Liver (tissue), 9 donors: ENCODE results near the gene XKR8. TPM values are rescaled to one million over a fixed set of nuclear protein-coding genes. Genes with fewer than 3 reads are reported as not detected.

Source experiments
- DNase-seq: peaks from one replicate; pipeline ENCODE4 v3.0.0-alpha.2; 2017; ENCODE audit warnings: low spot score
- H3K27ac ChIP-seq, 2 donors: one replicate each; pipeline ENCODE4 v1.7.0; 2013; ENCODE audit warnings: inconsistent platforms in 2 of 2, low read length in 2 of 2, control low read depth in 1 of 2, low read depth in 1 of 2, mild to moderate bottlenecking in 1 of 2
- H3K27me3 ChIP-seq, 4 donors: one replicate each; pipeline versions ENCODE4 v1.6.1 to v1.7.0; 2013; ENCODE audit warnings: low read length in 3 of 4, inconsistent platforms in 1 of 4, mild to moderate bottlenecking in 1 of 4, moderate library complexity in 1 of 4; ENCODE audit not compliant: control insufficient read depth in 4 of 4, insufficient read depth in 4 of 4
- H3K36me3 ChIP-seq, 4 donors: one replicate each; pipeline versions ENCODE4 v1.6.1 to v1.7.0; 2013; ENCODE audit warnings: low read length in 3 of 4, mild to moderate bottlenecking in 3 of 4, low read depth in 1 of 4, moderate library complexity in 1 of 4; ENCODE audit not compliant: control insufficient read depth in 4 of 4, insufficient read depth in 3 of 4
- H3K4me1 ChIP-seq, 4 donors: one replicate each; pipeline versions ENCODE4 v1.6.1 to v1.7.0; 2013; ENCODE audit warnings: low read length in 3 of 4, mild to moderate bottlenecking in 3 of 4, moderate library complexity in 1 of 4; ENCODE audit not compliant: control insufficient read depth in 4 of 4, insufficient read depth in 4 of 4
- H3K4me3 ChIP-seq, 3 donors: one replicate each; pipeline versions ENCODE4 v1.6.1 to v1.7.0; 2013; ENCODE audit warnings: low read length in 3 of 3, control low read depth in 1 of 3, low read depth in 1 of 3, mild to moderate bottlenecking in 1 of 3
- H3K9ac ChIP-seq, 2 donors: one replicate each; pipeline ENCODE4 v1.7.0; 2013; ENCODE audit warnings: low read length in 2 of 2, mild to moderate bottlenecking in 2 of 2, moderate library complexity in 2 of 2, control low read depth in 1 of 2, low read depth in 1 of 2
- H3K9me3 ChIP-seq, 4 donors: one replicate each; pipeline versions ENCODE4 v1.6.1 to v1.7.0; 2013; ENCODE audit warnings: low read length in 3 of 4; ENCODE audit not compliant: control insufficient read depth in 4 of 4
- EGR1 ChIP-seq, 2 donors: IDR thresholded peaks; 2 replicates each; pipeline ENCODE4 v1.6.1; 2016 to 2018; ENCODE audit warnings: antibody characterized with exemption in 2 of 2, low read depth in 2 of 2
- FOXA1 ChIP-seq: IDR thresholded peaks from 2 replicates; pipeline ENCODE4 v1.6.1; 2016; ENCODE audit warnings: antibody characterized with exemption
- FOXA2 ChIP-seq: IDR thresholded peaks from 2 replicates; pipeline ENCODE4 v1.6.1; 2016; ENCODE audit warnings: antibody characterized with exemption
- GABPA ChIP-seq, 2 donors: IDR thresholded peaks in 1 of 2; conservative IDR thresholded peaks in 1 of 2; 2 replicates each; pipeline ENCODE4 v1.6.1; 2016; ENCODE audit warnings: antibody characterized with exemption in 2 of 2, mild to moderate bottlenecking in 1 of 2, moderate library complexity in 1 of 2
- HNF4A ChIP-seq, 2 donors: conservative IDR thresholded peaks; 2 replicates each; pipeline ENCODE4 v1.6.1; 2016; ENCODE audit warnings: antibody characterized with exemption in 2 of 2, mild to moderate bottlenecking in 2 of 2
- HNF4G ChIP-seq: IDR thresholded peaks from 2 replicates; pipeline ENCODE4 v1.6.1; 2016; ENCODE audit warnings: antibody characterized with exemption
- JUND ChIP-seq, 2 donors: IDR thresholded peaks; 2 replicates each; pipeline ENCODE4 v1.6.1; 2016; ENCODE audit warnings: antibody characterized with exemption in 2 of 2
- NR2F2 ChIP-seq: IDR thresholded peaks from 2 replicates; pipeline ENCODE4 v1.6.1; 2016; ENCODE audit warnings: antibody characterized with exemption
- RAD21 ChIP-seq, 2 donors: IDR thresholded peaks; 2 replicates each; pipeline ENCODE4 v1.6.1; 2016; ENCODE audit warnings: antibody characterized with exemption in 2 of 2, mild to moderate bottlenecking in 2 of 2
- RXRA ChIP-seq, 2 donors: IDR thresholded peaks; 2 replicates each; pipeline ENCODE4 v1.6.1; 2017 to 2018; ENCODE audit warnings: antibody characterized with exemption in 2 of 2, mild to moderate bottlenecking in 1 of 2
- SP1 ChIP-seq: IDR thresholded peaks from 2 replicates; pipeline ENCODE4 v1.6.1; 2018; ENCODE audit warnings: antibody characterized with exemption, mild to moderate bottlenecking
- TAF1 ChIP-seq: conservative IDR thresholded peaks from 2 replicates; pipeline ENCODE4 v1.6.1; 2016; ENCODE audit warnings: antibody characterized with exemption, mild to moderate bottlenecking
- YY1 ChIP-seq: IDR thresholded peaks from 2 replicates; pipeline ENCODE4 v1.6.1; 2016; ENCODE audit warnings: antibody characterized with exemption, mild to moderate bottlenecking
- WGBS: extraction: QIAGEN DNeasy Blood & Tissue Kit; methylation state at CpG from one replicate; pipeline ENCODE4 v1.1.7; 2013; 5-methylcytosine and 5-hydroxymethylcytosine counted together
- polyA plus RNA-seq, 2 donors: library from polyadenylated mRNA; stranded (reverse) in 1 of 2; unstranded in 1 of 2; fragments of 200-250 nt in 1 of 2; fragments of >200 nt in 1 of 2; fragmentation: Nextera tagmentation in 1 of 2; extraction: Ambion mirVana in 1 of 2; gene quantifications; one replicate each; pipeline versions ENCODE4 v1.2.1 to v1.2.3, GENCODE V29; 2013 to 2015
- total RNA-seq, 2 donors: library from RNA; depleted of rRNA; stranded (reverse); fragments of >200 nt; gene quantifications; one replicate each; pipeline ENCODE4 v1.2.3, GENCODE V29; 2014
- TF ChIP-seq, protein P1 (sequence below): IDR thresholded peaks from 2 replicates; pipeline ENCODE4 v1.6.1; 2016; ENCODE audit warnings: antibody characterized with exemption
- TF ChIP-seq, protein P2 (sequence below): fragments of 150-350 bp; IDR thresholded peaks from 2 replicates; pipeline ENCODE4 v1.5.1; 2017; ENCODE audit warnings: improper control_type of control experiment, low read depth, low read length; ENCODE audit not compliant: missing input control
- TF ChIP-seq, protein P3 (sequence below): IDR thresholded peaks from 2 replicates; pipeline ENCODE4 v1.6.1; 2016; ENCODE audit warnings: antibody characterized with exemption
- TF ChIP-seq, protein P4 (sequence below): IDR thresholded peaks from 2 replicates; pipeline ENCODE4 v1.6.1; 2016; ENCODE audit warnings: antibody characterized with exemption
- TF ChIP-seq, protein P5 (sequence below): IDR thresholded peaks from 2 replicates; pipeline ENCODE4 v1.6.1; 2016; ENCODE audit warnings: antibody characterized with exemption, mild to moderate bottlenecking
- donor health status: healthy.
- donor health status: healthy.
- donor health status: healthy.
- donor health status: healthy.
- donor health status: healthy.

The XKR8 gene
- total and polyA plus RNA-seq, 4 donors = 4.9 to 8.1 (median 6.2) TPM

DNA sequence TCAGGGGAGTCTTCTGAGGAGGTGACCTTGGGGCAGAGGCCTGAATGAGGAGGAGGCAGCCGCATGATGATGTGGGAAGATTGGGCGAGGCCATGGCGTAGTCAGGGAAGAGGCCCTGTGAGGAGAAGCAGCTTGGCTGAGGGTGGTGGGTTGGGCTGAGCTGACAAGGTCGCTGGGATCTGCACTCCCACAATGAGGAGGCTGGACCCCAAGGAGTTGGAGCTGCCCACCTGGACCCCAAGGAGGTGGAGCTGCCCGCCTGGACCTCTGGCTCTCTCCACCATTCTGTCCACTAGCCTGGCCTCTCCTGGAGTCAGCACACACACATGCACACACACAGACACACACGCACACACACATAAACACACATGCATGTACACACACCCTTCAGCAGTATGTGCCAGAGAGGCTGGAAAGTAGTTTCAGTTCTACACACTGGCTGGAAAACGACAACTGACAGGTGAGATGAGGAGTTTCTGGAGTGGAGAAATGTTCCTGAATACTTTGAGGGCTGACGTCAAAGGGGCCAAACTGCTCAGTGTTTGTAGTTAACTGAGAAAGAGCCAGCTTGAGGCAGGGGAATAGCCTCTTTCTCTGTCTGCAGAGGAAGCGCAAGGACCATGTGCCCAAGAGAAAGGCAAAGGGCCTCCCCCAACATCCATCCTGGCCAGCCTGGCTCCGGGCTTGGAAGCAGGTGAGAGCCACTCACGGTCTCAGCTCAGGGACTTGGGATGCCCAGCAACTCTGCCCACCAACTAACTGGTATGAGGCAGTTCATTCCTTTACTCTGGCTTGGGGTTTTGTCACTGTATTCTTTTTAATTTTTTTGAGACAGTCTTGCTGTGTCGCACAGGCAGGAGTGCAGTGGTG, 17.9 kb upstream of the XKR8 start:
- H3K36me3 ChIP-seq = no peaks in the 10 kb centered on the region
- WGBS = 88% methylated on average over 12 of the region's 12 CpGs
- no peaks in the 10 kb centered on the region for H3K9me3 ChIP-seq
- no peaks in the 10 kb centered on the region for H3K4me1 ChIP-seq
- no peak overlapping the region for H3K4me3 ChIP-seq
- DNase-seq = no peak
- no peak overlapping the region for H3K9ac ChIP-seq
- no peak overlapping the region for H3K27ac ChIP-seq
- H3K27me3 ChIP-seq = no peaks in the 10 kb centered on the region
- TF ChIP-seq YY1 = no peak
- TF ChIP-seq SP1 = no peak
- TF ChIP-seq TAF1 = no peak
- no peak for TF ChIP-seq FOXA2

DNA sequence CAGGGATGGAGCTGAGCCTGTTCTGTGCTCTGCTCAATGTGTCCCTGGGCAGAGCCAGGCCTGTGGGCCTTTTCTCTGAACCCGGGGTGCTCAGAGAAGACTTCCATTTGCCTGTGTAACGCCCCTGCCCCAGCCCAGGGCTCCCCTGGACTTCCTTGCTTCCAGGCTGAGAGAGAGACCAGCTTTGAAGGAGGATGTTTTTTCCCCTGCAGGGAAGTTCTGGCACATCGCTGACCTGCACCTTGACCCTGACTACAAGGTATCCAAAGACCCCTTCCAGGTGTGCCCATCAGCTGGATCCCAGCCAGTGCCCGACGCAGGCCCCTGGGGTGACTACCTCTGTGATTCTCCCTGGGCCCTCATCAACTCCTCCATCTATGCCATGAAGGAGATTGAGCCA, 14.8 kb upstream of the XKR8 start:
- Histone ChIP-seq H3K9me3 (no peaks in the 10 kb centered on the region), H3K9ac (no peak overlapping the region), H3K4me1 (peaks cover 0 to 13% (median 8%) of the 10 kb centered on the region in 4 donors), H3K4me3 (no peak overlapping the region), H3K36me3 (no peaks in the 10 kb centered on the region), H3K27ac (no peak overlapping the region), H3K27me3 (no peaks in the 10 kb centered on the region)
- no peak for TF ChIP-seq RAD21 (IDR thresholded peaks at IDR 0.05)
- TF ChIP-seq, protein P1, sequence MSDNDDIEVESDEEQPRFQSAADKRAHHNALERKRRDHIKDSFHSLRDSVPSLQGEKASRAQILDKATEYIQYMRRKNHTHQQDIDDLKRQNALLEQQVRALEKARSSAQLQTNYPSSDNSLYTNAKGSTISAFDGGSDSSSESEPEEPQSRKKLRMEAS = no peak
- TF ChIP-seq FOXA1 = no peak
- TF ChIP-seq RXRA (IDR thresholded peaks at IDR 0.05) = no peak
- TF ChIP-seq, protein P2, sequence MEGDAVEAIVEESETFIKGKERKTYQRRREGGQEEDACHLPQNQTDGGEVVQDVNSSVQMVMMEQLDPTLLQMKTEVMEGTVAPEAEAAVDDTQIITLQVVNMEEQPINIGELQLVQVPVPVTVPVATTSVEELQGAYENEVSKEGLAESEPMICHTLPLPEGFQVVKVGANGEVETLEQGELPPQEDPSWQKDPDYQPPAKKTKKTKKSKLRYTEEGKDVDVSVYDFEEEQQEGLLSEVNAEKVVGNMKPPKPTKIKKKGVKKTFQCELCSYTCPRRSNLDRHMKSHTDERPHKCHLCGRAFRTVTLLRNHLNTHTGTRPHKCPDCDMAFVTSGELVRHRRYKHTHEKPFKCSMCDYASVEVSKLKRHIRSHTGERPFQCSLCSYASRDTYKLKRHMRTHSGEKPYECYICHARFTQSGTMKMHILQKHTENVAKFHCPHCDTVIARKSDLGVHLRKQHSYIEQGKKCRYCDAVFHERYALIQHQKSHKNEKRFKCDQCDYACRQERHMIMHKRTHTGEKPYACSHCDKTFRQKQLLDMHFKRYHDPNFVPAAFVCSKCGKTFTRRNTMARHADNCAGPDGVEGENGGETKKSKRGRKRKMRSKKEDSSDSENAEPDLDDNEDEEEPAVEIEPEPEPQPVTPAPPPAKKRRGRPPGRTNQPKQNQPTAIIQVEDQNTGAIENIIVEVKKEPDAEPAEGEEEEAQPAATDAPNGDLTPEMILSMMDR = no peak
- TF ChIP-seq, protein P3, sequence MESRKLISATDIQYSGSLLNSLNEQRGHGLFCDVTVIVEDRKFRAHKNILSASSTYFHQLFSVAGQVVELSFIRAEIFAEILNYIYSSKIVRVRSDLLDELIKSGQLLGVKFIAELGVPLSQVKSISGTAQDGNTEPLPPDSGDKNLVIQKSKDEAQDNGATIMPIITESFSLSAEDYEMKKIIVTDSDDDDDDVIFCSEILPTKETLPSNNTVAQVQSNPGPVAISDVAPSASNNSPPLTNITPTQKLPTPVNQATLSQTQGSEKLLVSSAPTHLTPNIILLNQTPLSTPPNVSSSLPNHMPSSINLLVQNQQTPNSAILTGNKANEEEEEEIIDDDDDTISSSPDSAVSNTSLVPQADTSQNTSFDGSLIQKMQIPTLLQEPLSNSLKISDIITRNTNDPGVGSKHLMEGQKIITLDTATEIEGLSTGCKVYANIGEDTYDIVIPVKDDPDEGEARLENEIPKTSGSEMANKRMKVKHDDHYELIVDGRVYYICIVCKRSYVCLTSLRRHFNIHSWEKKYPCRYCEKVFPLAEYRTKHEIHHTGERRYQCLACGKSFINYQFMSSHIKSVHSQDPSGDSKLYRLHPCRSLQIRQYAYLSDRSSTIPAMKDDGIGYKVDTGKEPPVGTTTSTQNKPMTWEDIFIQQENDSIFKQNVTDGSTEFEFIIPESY = no peak
- no peak for TF ChIP-seq EGR1 (IDR thresholded peaks at IDR 0.05; ENCODE audit: low read depth in 2 of 2)
- TF ChIP-seq FOXA2 = no peak
- TF ChIP-seq TAF1 = no peak
- TF ChIP-seq HNF4G = no peak
- no peak for TF ChIP-seq JUND (IDR thresholded peaks at IDR 0.05)
- TF ChIP-seq, protein P4, sequence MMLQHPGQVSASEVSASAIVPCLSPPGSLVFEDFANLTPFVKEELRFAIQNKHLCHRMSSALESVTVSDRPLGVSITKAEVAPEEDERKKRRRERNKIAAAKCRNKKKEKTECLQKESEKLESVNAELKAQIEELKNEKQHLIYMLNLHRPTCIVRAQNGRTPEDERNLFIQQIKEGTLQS = no peak
- no peak for TF ChIP-seq NR2F2
- no peak for TF ChIP-seq GABPA (IDR thresholded peaks at IDR 0.05 in 1 of 2, conservative IDR thresholded peaks at IDR 0.05 in 1 of 2)
- TF ChIP-seq, protein P5, sequence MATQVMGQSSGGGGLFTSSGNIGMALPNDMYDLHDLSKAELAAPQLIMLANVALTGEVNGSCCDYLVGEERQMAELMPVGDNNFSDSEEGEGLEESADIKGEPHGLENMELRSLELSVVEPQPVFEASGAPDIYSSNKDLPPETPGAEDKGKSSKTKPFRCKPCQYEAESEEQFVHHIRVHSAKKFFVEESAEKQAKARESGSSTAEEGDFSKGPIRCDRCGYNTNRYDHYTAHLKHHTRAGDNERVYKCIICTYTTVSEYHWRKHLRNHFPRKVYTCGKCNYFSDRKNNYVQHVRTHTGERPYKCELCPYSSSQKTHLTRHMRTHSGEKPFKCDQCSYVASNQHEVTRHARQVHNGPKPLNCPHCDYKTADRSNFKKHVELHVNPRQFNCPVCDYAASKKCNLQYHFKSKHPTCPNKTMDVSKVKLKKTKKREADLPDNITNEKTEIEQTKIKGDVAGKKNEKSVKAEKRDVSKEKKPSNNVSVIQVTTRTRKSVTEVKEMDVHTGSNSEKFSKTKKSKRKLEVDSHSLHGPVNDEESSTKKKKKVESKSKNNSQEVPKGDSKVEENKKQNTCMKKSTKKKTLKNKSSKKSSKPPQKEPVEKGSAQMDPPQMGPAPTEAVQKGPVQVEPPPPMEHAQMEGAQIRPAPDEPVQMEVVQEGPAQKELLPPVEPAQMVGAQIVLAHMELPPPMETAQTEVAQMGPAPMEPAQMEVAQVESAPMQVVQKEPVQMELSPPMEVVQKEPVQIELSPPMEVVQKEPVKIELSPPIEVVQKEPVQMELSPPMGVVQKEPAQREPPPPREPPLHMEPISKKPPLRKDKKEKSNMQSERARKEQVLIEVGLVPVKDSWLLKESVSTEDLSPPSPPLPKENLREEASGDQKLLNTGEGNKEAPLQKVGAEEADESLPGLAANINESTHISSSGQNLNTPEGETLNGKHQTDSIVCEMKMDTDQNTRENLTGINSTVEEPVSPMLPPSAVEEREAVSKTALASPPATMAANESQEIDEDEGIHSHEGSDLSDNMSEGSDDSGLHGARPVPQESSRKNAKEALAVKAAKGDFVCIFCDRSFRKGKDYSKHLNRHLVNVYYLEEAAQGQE = no peak
- no peak for TF ChIP-seq SP1
- TF ChIP-seq YY1 = no peak
- TF ChIP-seq HNF4A (conservative IDR thresholded peaks at IDR 0.05) = no peak
- no peak for DNase-seq
- WGBS = 88% methylated on average over 5 of the region's 5 CpGs
